Suprapubic skin (tissue), 4 donors: Measurements from ENCODE around the gene CRY2. TPM values are rescaled to one million over a fixed set of nuclear protein-coding genes. Genes with fewer than 3 reads are reported as not detected.
"Not testable (repeated sequence)": the region's sequence is repeated elsewhere in the genome, so short reads cannot be mapped to it uniquely, and the experiment has no call there.

ENCODE experiments used
- DNase-seq, 2 donors: peaks; one replicate each; pipeline ENCODE4 v3.0.0-alpha.2; 2019; ENCODE audit warnings: low spot score in 2 of 2
- H3K27ac ChIP-seq: fragments of 200-600 bp; sonication (generic); one replicate; pipeline ENCODE4 v1.5.1; 2019
- H3K27me3 ChIP-seq: fragments of 200-600 bp; sonication (generic); one replicate; pipeline ENCODE4 v1.5.1; 2019
- H3K36me3 ChIP-seq: fragments of 200-600 bp; sonication (generic); one replicate; pipeline ENCODE4 v1.5.1; 2019
- H3K4me1 ChIP-seq: fragments of 200-600 bp; sonication (generic); one replicate; pipeline ENCODE4 v1.5.1; 2019
- H3K4me3 ChIP-seq: fragments of 200-600 bp; sonication (generic); one replicate; pipeline ENCODE4 v1.5.1; 2019; ENCODE audit warnings: mild to moderate bottlenecking
- H3K9me3 ChIP-seq: fragments of 200-600 bp; sonication (generic); one replicate; pipeline ENCODE4 v1.5.1; 2019
- EP300 ChIP-seq: sonication (generic); formaldehyde crosslinking; IDR thresholded peaks from one replicate; pipeline ENCODE4 v1.6.1; 2017; ENCODE audit warnings: antibody characterized with exemption
- POLR2A ChIP-seq, 2 donors: fragments of 450-650 bp; IDR thresholded peaks; one replicate each; pipeline ENCODE4 v1.6.1; 2017; ENCODE audit warnings: antibody characterized with exemption in 2 of 2, mild to moderate bottlenecking in 2 of 2, moderate library complexity in 2 of 2
- POLR2AphosphoS5 ChIP-seq, 3 donors: sonication (generic); formaldehyde crosslinking; IDR thresholded peaks; one replicate each; pipeline ENCODE4 v1.6.1; 2017; ENCODE audit warnings: antibody characterized with exemption in 3 of 3
- whole genome bisulfite sequencing: methylation state at CpG from one replicate; pipeline ENCODE4 v1.1.5; 2018; 5-methylcytosine and 5-hydroxymethylcytosine counted together
- total RNA-seq, 4 donors: library from RNA; depleted of rRNA; stranded (reverse); fragments of >200 nt; gene quantifications; one replicate each; pipeline ENCODE4 v1.1.0, GENCODE V29; 2016
- TF ChIP-seq, protein P1 (sequence below), 2 donors: fragments of 200-600 bp in 1 of 2; fragments of 450-650 bp in 1 of 2; sonication (generic) in 1 of 2; IDR thresholded peaks; one replicate each; pipeline ENCODE4 v1.5.1; 2016 to 2019; ENCODE audit warnings: antibody characterized with exemption in 2 of 2, mild to moderate bottlenecking in 1 of 2, moderate library complexity in 1 of 2

Gene CRY2
- total RNA-seq, 4 donors from 2014 or later: 86.1 to 141 (median 93.4) TPM

DNA sequence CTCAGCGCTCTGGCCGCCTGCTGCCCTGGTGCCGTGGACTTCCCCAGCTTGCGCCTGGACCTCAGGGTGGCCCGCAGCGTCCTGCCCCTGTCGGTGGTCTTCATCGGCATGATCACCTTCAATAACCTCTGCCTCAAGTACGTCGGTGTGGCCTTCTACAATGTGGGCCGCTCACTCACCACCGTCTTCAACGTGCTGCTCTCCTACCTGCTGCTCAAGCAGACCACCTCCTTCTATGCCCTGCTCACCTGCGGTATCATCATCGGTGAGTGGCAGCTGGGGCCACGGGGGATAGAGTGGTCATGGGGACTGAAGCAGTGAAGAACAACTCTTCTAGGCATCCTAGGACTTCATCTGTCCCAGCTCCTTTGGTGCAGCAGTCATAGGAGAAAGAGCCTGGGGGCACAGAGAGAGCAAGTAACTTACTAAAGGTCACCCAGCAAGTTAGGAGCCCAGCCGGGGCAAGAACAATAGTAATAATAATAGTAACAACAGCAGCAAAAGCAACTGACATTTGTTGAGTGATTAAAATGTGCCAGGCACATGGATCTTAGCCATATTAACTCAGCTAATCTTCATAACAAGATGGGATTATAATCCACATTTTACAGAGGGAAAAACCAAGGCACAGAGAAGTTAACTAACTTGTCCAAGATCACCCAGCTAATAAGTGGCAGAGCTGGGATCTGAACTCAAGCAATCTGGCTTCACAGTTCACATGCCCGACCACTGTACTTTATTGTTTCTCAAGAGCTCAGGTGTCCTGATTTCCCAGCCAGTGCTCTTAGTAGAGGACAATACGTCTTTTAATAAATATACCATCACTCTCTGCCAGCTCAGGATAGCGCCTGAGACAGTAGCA lies 41.0 kb upstream of the CRY2 start:
- Histone ChIP-seq H3K4me1 (peaks cover 46% of the 10 kb centered on the region), H3K4me3 (peak overlapping the region; percentile 91), H3K9me3 (no peaks in the 10 kb centered on the region), H3K27ac (no peak overlapping the region), H3K36me3 (peaks cover 24% of the 10 kb centered on the region), H3K27me3 (no peaks in the 10 kb centered on the region)
- 81% methylated on average over 17 of the region's 20 CpGs for WGBS
- peak in 1 of 2 donors; percentile 69 for DNase-seq
- TF ChIP-seq POLR2AphosphoS5 (IDR thresholded peaks at IDR 0.05) (no peak), EP300 (no peak)

DNA sequence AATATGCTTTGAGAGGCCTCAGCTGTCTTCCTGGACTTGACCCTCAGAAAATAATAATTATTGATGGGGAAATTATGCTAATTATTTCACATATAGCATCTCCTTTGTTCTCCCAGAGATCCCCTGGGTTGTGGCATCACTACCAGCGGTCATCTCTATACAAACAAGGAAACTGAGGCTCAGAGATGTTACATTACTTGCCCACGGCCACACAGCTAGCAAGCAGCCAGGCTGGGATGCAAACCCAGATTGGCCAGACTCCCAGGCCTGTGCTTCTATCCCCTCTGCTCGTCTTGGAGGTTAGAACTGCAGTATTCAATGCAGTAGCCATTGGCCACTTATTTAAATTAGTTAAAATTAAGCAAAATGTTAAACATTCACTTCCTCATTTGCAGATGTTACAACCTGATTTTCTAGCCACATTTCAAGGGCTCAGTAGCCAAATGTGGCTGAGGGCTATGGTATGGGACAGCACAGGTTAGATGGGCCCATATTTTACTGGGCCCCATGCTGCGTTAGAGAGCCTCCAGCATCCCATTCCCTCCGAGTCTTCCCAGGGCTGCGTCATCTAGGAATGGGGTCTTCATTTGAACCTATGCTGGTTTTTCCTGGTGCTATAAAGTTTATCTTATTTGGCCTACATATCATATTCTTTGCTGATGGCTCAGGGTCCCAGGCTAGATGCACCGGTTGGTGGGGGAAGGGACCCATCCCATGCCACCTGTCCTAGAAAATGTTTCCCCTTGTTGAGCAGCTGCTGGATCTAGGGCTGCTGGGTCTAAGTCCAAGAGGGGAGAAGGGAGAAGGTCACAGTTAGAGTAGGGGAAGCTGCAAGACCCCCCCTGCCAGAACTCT lies 40.1 kb upstream of the CRY2 start:
- Histone ChIP-seq H3K4me1 (peaks cover 41% of the 10 kb centered on the region), H3K27ac (no peak overlapping the region), H3K4me3 (peak overlapping the region; percentile 91), H3K36me3 (peaks cover 32% of the 10 kb centered on the region), H3K9me3 (no peaks in the 10 kb centered on the region), H3K27me3 (no peaks in the 10 kb centered on the region)
- WGBS: 67% methylated on average over 7 of the region's 7 CpGs
- TF ChIP-seq POLR2AphosphoS5 (IDR thresholded peaks at IDR 0.05) (no peak), POLR2A (IDR thresholded peaks at IDR 0.05) (no peak), EP300 (no peak)
- TF ChIP-seq, protein P1, sequence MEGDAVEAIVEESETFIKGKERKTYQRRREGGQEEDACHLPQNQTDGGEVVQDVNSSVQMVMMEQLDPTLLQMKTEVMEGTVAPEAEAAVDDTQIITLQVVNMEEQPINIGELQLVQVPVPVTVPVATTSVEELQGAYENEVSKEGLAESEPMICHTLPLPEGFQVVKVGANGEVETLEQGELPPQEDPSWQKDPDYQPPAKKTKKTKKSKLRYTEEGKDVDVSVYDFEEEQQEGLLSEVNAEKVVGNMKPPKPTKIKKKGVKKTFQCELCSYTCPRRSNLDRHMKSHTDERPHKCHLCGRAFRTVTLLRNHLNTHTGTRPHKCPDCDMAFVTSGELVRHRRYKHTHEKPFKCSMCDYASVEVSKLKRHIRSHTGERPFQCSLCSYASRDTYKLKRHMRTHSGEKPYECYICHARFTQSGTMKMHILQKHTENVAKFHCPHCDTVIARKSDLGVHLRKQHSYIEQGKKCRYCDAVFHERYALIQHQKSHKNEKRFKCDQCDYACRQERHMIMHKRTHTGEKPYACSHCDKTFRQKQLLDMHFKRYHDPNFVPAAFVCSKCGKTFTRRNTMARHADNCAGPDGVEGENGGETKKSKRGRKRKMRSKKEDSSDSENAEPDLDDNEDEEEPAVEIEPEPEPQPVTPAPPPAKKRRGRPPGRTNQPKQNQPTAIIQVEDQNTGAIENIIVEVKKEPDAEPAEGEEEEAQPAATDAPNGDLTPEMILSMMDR (IDR thresholded peaks at IDR 0.05): no peak
- DNase-seq: peak in 1 of 2 donors; percentile 48

DNA sequence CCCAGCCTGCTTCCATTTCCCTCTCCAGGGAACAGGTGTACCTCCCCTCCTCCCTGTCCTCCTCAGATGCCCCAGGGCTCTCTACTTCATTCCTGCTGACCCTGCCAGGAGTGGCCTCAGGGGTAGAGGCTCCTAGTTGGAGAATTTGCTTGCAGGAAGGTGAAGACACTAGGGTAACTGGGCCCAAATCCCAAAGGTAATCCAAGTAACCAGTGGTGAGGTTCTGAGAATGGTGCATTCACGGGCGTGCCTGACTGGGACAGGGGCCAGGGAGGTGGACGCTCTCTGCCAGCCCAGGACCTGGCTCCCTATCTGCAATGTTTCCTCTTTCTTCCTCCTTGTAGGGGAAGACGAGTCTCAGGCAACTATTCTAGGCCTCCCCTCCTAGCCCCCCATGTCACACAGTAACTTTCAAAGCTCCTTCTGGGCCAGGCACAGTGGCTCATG lies 39.5 kb upstream of the CRY2 start:
- Histone ChIP-seq H3K9me3 (no peaks in the 10 kb centered on the region), H3K4me1 (peaks cover 38% of the 10 kb centered on the region), H3K27me3 (no peaks in the 10 kb centered on the region), H3K27ac (no peak overlapping the region), H3K4me3 (no peak overlapping the region), H3K36me3 (peaks cover 36% of the 10 kb centered on the region)
- no peak for TF ChIP-seq POLR2AphosphoS5 (IDR thresholded peaks at IDR 0.05)
- TF ChIP-seq, protein P1 (IDR thresholded peaks at IDR 0.05): no peak
- no peak for TF ChIP-seq EP300
- TF ChIP-seq POLR2A (IDR thresholded peaks at IDR 0.05): no peak
- WGBS: 49% methylated on average over 3 of the region's 4 CpGs
- DNase-seq: peak in 1 of 2 donors; percentile 55

DNA sequence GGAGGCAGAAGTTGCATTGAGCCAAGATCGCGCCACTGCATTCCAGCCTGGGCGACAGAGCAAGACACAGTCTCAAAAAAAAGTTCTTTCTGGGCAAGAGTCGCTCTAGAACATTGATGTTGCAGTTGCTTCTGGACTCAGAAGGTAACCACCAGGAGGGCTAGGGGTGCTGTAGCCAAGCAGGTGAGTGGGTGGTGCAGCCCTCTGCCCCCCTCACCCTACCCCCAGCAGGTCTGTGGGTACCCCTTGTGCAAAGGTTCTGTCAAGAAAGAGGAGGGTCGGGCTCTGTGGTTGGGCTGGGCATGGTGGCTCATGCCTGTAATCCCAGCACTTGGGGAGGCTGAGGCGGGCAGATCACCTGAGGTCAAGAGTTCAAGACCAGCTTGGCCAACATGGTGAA lies 38.8 kb upstream of the CRY2 start:
- H3K4me3 ChIP-seq, H3K9me3 ChIP-seq, H3K27ac ChIP-seq, H3K27me3 ChIP-seq: not testable (repeated sequence)
- peak in 1 of 2 donors; percentile 44 for DNase-seq
- 93% methylated on average over 6 of the region's 6 CpGs for WGBS
- peaks cover 38% of the 10 kb centered on the region for H3K4me1 ChIP-seq
- H3K36me3 ChIP-seq: peaks cover 36% of the 10 kb centered on the region

DNA sequence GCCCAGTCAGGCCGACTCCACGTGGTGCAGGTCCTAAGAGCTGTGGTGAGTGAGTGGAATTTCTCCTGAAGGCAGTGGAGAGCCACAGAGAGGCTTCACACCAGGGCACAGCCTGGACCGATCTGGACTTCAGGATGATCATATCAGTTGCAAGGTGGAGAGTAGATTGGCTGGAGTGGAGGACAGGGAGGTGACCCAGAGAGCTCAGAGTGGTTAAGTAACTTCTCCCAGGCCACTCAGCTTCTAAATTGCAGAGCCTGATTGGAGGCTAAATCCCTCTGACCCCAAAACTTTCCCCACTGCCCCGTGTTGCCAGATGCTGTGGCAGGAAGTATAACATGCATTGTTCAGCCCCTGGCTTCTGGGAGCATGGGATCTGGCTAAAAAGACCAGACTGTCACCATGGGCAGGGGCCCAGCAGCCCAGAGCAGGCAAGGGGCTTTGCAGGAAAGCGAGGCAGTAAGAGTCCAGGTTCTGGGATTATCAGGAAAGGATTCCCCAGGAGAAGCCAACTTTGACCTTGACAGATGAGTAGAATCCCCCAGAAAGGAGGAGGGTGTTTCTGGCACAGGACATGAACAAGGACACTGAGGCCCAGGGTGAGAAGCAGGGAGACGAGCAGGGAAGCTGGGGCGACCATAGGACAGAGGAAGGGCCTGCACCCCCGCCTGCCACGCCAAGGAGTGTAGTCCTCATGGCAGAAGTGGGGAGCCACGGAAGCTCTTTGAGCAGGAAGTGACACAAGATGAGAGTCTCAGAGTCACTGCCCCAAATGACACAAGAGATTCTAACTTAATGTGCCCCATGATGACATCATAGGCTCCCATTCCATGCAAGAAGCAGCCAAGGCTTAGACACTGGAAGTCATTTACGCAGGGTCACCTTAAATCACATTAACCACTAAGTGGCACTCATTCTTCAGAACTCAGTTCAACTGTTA lies 37.5 kb upstream of the CRY2 start:
- Histone ChIP-seq H3K4me1 (peaks cover 30% of the 10 kb centered on the region), H3K9me3 (no peaks in the 10 kb centered on the region), H3K4me3 (no peak overlapping the region), H3K27me3 (no peaks in the 10 kb centered on the region), H3K36me3 (peaks cover 36% of the 10 kb centered on the region), H3K27ac (no peak overlapping the region)
- WGBS: 82% methylated on average over 11 of the region's 11 CpGs
- peak; percentile 42 to 63 for DNase-seq
- TF ChIP-seq EP300 (no peak), POLR2A (IDR thresholded peaks at IDR 0.05) (no peak), POLR2AphosphoS5 (IDR thresholded peaks at IDR 0.05) (no peak)
- TF ChIP-seq, protein P1 (IDR thresholded peaks at IDR 0.05): no peak
